Mucosa of rectum (tissue), 2 donors: Measurements from ENCODE around the gene GOLT1A.
A peak's percentile ranks its signal among the peaks of the same experiment; 100 is the strongest.

Source experiments
- H3K27ac ChIP-seq, 2 donors: one replicate each; pipeline ENCODE4 v1.7.0; 2013; ENCODE audit warnings: inconsistent platforms in 2 of 2, low read depth in 2 of 2, low read length in 2 of 2
- H3K27me3 ChIP-seq, 2 donors: one replicate each; pipeline ENCODE4 v1.7.0; 2013; ENCODE audit warnings: low read length in 2 of 2; ENCODE audit not compliant: control insufficient read depth in 2 of 2, insufficient read depth in 2 of 2
- H3K36me3 ChIP-seq, 2 donors: one replicate each; pipeline ENCODE4 v1.7.0; 2013; ENCODE audit warnings: low read length in 2 of 2; ENCODE audit not compliant: control insufficient read depth in 2 of 2, insufficient read depth in 2 of 2
- H3K4me1 ChIP-seq, 2 donors: one replicate each; pipeline ENCODE4 v1.7.0; 2013; ENCODE audit warnings: low read length in 2 of 2, mild to moderate bottlenecking in 1 of 2; ENCODE audit not compliant: control insufficient read depth in 2 of 2, insufficient read depth in 2 of 2
- H3K4me3 ChIP-seq, 2 donors: one replicate each; pipeline ENCODE4 v1.7.0; 2013; ENCODE audit warnings: low read length in 2 of 2
- H3K9ac ChIP-seq, 2 donors: one replicate each; pipeline ENCODE4 v1.7.0; 2013; ENCODE audit warnings: low read length in 2 of 2, low read depth in 1 of 2, mild to moderate bottlenecking in 1 of 2
- H3K9me3 ChIP-seq, 2 donors: one replicate each; pipeline ENCODE4 v1.7.0; 2013; ENCODE audit warnings: low read length in 2 of 2; ENCODE audit not compliant: control insufficient read depth in 2 of 2
- donor health status: healthy.
- donor health status: Normal muscosa, but diverticular disease.

Gene GOLT1A

GRCh38 chr1:204150702-204151551 lies 62.9 kb downstream of the GOLT1A start:
- H3K36me3 ChIP-seq = no peaks in the 10 kb centered on the region
- peak overlapping the region; percentile 49 to 52 for H3K4me3 ChIP-seq
- peak overlapping the region in 1 of 2 donors; percentile 56 for H3K9ac ChIP-seq
- no peaks in the 10 kb centered on the region for H3K9me3 ChIP-seq
- H3K27me3 ChIP-seq = peaks cover 7 to 14% of the 10 kb centered on the region in 2 donors
- peaks cover 0 to 8% of the 10 kb centered on the region in 2 donors for H3K4me1 ChIP-seq
- H3K27ac ChIP-seq = peak overlapping the region; percentile 32 to 34

GRCh38 chr1:204149635-204150565 lies 63.9 kb downstream of the GOLT1A start:
- Histone ChIP-seq H3K4me1 (peaks cover 0 to 8% of the 10 kb centered on the region in 2 donors), H3K27ac (no peak overlapping the region), H3K27me3 (peaks cover 7 to 14% of the 10 kb centered on the region in 2 donors), H3K36me3 (no peaks in the 10 kb centered on the region), H3K9me3 (no peaks in the 10 kb centered on the region), H3K9ac (no peak overlapping the region), H3K4me3 (no peak overlapping the region)

- Histone ChIP-seq H3K9ac (no peak overlapping the region), H3K4me1 (peaks cover 0 to 8% of the 10 kb centered on the region in 2 donors), H3K9me3 (no peaks in the 10 kb centered on the region), H3K36me3 (no peaks in the 10 kb centered on the region), H3K4me3 (no peak overlapping the region), H3K27ac (no peak overlapping the region), H3K27me3 (peaks cover 9 to 14% of the 10 kb centered on the region in 2 donors)
Observed at GRCh38 chr1:204149107-204149506, 64.7 kb downstream of the GOLT1A start.
